ENCODE results near the gene TMED1. TPM values are rescaled to one million over a fixed set of nuclear protein-coding genes. Genes with fewer than 3 reads are reported as not detected.

Gene TMED1
- total and polyA plus RNA-seq, 2 of the 13 experiments (the other 11 are each of a cell fraction or from before 2014, with no cell fraction given): 48.3 to 51.8 TPM

GRCh38 chr19:10870955-10871603, 35.1 kb upstream of the TMED1 start, which contains the start of gene CARM1 (continued):
- TF ChIP-seq SKI (IDR thresholded peaks at IDR 0.05; ENCODE audit: partially characterized antibody) (peak; percentile 22), CREM (IDR thresholded peaks at IDR 0.05) (peak; percentile 16; the same call in 1 of the 2 replicates), CREM (CRISPR knock-in tag; IDR thresholded peaks at IDR 0.05) (no peak), MED1 (CRISPR knock-in tag; IDR thresholded peaks at IDR 0.05) (peak; percentile 43; the same call in 1 of the 2 replicates), ZNF639 (CRISPR knock-in tag; conservative IDR thresholded peaks at IDR 0.05) (peak; percentile 77; the same call in 1 of the 2 replicates), ERF (CRISPR knock-in tag; IDR thresholded peaks at IDR 0.05) (peak; percentile 33; the same call in 1 of the 2 replicates), ZNF224 (CRISPR knock-in tag; IDR thresholded peaks at IDR 0.05) (no peak), KAT8 (CRISPR knock-in tag; IDR thresholded peaks at IDR 0.05) (0 out of 2 replicates have a peak, but pooled peaks have one; percentile 21), ZNF513 (CRISPR knock-in tag; conservative IDR thresholded peaks at IDR 0.05) (no peak), MXI1 (IDR thresholded peaks at IDR 0.05; ENCODE audit: borderline replicate concordance, low read depth, low read length) (peak; percentile 65; the same call in 1 of the 3 replicates), HNRNPLL (IDR thresholded peaks at IDR 0.05; ENCODE audit: low read depth, low read length, poor library complexity, severe bottlenecking) (peak; percentile 79), SP2 (CRISPR knock-in tag; IDR thresholded peaks at IDR 0.05) (peak; percentile 49; the same call in 1 of the 2 replicates), DPF2 (CRISPR knock-in tag; IDR thresholded peaks at IDR 0.05; ENCODE audit: borderline replicate concordance, low read depth) (no peak), E2F5 (CRISPR knock-in tag; conservative IDR thresholded peaks at IDR 0.05) (0 out of 2 replicates have a peak, but pooled peaks have one; percentile 35), MAFF (IDR thresholded peaks at IDR 0.05; ENCODE audit: low read depth, low read length) (no peak), ZNF772 (CRISPR knock-in tag; IDR thresholded peaks at IDR 0.05) (peak; percentile 27; the same call in 1 of the 2 replicates), SP5 (CRISPR knock-in tag; IDR thresholded peaks at IDR 0.05; ENCODE audit: borderline replicate concordance, low read depth) (peak; percentile 67), DR1 (CRISPR knock-in tag; IDR thresholded peaks at IDR 0.05) (peak; percentile 25; the same call in 1 of the 2 replicates), ZGPAT (CRISPR knock-in tag; IDR thresholded peaks at IDR 0.05) (peak; percentile 32; the same call in 1 of the 2 replicates), GMEB1 (CRISPR knock-in tag; IDR thresholded peaks at IDR 0.05; ENCODE audit: borderline replicate concordance) (peak; percentile 55; the same call in 1 of the 2 replicates), THAP11 (CRISPR knock-in tag; IDR thresholded peaks at IDR 0.05) (peak; percentile 74; the same call in 1 of the 2 replicates), HOMEZ (CRISPR knock-in tag; IDR thresholded peaks at IDR 0.05; ENCODE audit: low read depth) (peak; percentile 64; the same call in 1 of the 2 replicates)
